Glutamatergic neuron (in vitro differentiated cells): Measurements from ENCODE around the gene BNIP1. TPM values are rescaled to one million over a fixed set of nuclear protein-coding genes. Genes with fewer than 3 reads are reported as not detected.
A peak's percentile ranks its signal among the peaks of the same experiment; 100 is the strongest.

Source experiments
- DNase-seq: peaks from one replicate; pipeline ENCODE4 v3.0.0; 2022
- H3K27ac Mint-ChIP-seq: one replicate; pipeline ENCODE4 v1.8.0; 2020; ENCODE audit warnings: mild to moderate bottlenecking, mixed read lengths, inconsistent platforms; ENCODE audit not compliant: unreplicated experiment
- H3K27me3 Mint-ChIP-seq: one replicate; pipeline ENCODE4 v1.8.0; 2020; ENCODE audit warnings: mild to moderate bottlenecking, moderate library complexity, mixed read lengths, inconsistent platforms; ENCODE audit not compliant: unreplicated experiment
- H3K36me3 Mint-ChIP-seq: one replicate; pipeline ENCODE4 v1.8.0; 2020; ENCODE audit warnings: mild to moderate bottlenecking, mixed read lengths, inconsistent platforms; ENCODE audit not compliant: unreplicated experiment
- H3K4me1 Mint-ChIP-seq: one replicate; pipeline ENCODE4 v1.8.0; 2020; ENCODE audit warnings: mild to moderate bottlenecking, low read depth, mixed read lengths, inconsistent platforms; ENCODE audit not compliant: unreplicated experiment
- H3K4me3 Mint-ChIP-seq: one replicate; pipeline ENCODE4 v1.8.0; 2020; ENCODE audit warnings: mild to moderate bottlenecking, mixed read lengths, inconsistent platforms; ENCODE audit not compliant: unreplicated experiment
- H3K9me3 Mint-ChIP-seq: one replicate; pipeline ENCODE4 v1.8.0; 2020; ENCODE audit warnings: mild to moderate bottlenecking, moderate library complexity, mixed read lengths, inconsistent platforms; ENCODE audit not compliant: unreplicated experiment
- long read RNA-seq: library from polyadenylated mRNA; unstranded; transcript quantifications from one replicate; pipeline ENCODE4 v2.0.0, GENCODE V29; 2020; ENCODE audit not compliant: unreplicated experiment
- total RNA-seq: library from RNA; stranded (reverse); fragmentation: NEBNext Ultra II Directional; extraction: Animal tissue kit (Norgen Biotek cat#: 25700); gene quantifications from one replicate; pipeline ENCODE4 v1.2.1, GENCODE V29; 2021; ENCODE audit not compliant: unreplicated experiment
- TF ChIP-seq, protein P1 (sequence below): fragments of 200-600 bp; sonication (generic); IDR thresholded peaks from one replicate; pipeline ENCODE4 v1.5.0; 2021; ENCODE audit not compliant: partially characterized antibody, unreplicated experiment

Gene BNIP1, protein sequence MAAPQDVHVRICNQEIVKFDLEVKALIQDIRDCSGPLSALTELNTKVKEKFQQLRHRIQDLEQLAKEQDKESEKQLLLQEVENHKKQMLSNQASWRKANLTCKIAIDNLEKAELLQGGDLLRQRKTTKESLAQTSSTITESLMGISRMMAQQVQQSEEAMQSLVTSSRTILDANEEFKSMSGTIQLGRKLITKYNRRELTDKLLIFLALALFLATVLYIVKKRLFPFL
- 12.5 TPM for total RNA-seq
- long read RNA-seq, transcript BNIP1-202 (6 exons, 1,184 nt), result major isoform, 13 of 14 reads
- long read RNA-seq, partial matches to known transcripts, result 0 of 14 reads
- long read RNA-seq, other reads (novel, unspliced or antisense), result 0 of 14 reads

DNA sequence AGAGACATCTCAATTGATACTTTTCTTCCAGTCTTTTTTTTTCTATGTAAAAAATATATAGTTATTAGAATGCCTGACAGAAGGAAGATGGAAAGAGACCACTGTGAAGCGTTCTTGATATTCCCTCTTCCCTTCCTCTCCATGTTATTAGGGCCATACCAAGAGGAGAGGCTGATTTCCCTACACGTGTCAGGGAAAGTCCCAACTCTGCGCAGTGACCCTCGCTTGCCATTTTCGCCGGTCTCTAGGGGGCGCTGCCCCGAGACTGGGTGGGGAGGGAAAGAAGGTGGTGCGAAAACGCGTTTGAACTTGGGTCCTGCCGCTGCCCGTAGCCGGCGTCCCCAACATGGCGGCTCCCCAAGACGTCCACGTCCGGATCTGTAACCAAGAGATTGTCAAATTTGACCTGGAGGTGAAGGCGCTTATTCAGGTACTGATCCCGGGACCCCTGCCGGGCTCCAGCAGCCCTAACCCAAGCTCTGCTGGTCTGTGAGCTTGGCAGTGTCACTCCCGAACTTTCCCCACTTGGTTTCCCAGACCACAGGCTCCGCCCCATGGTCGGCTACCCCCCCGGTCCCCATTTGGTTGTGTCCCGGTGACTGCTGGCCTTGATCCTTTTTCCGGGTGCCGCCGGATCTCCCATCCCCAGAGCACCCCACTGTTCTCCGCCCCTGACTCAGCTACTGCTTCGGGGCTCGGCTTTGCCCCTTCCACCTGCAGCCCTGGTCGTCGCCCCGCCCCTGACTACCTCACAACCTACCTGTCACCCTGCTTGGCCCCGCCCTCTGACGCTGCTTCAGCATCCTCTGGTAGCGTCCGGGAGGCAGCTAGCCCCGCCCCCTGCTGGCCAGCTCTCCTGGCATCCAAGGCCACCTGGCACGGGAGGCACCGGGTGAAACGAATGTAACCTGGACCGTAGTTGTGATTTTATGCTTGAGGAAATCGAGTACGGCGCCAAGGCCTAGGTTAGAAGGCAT is at the start of gene BNIP1:
TSS of gene BNIP1 (plus strand) at position 332 of the 977 bp plus-strand sequence. CDS start at position 347, 15 bp downstream.
- Mint-ChIP-seq H3K9me3 (peaks cover 1% of the 10 kb centered on the region), H3K4me3 (peak within 1 kb of the TSS; percentile 94), H3K27me3 (no peaks in the 10 kb centered on the region), H3K4me1 (peaks cover 16% of the 10 kb centered on the region), H3K27ac (peak within 1 kb of the TSS; percentile 75), H3K36me3 (peaks cover 8% of the 10 kb centered on the region)
- peak; percentile 99 for DNase-seq
- TF ChIP-seq, protein P1, sequence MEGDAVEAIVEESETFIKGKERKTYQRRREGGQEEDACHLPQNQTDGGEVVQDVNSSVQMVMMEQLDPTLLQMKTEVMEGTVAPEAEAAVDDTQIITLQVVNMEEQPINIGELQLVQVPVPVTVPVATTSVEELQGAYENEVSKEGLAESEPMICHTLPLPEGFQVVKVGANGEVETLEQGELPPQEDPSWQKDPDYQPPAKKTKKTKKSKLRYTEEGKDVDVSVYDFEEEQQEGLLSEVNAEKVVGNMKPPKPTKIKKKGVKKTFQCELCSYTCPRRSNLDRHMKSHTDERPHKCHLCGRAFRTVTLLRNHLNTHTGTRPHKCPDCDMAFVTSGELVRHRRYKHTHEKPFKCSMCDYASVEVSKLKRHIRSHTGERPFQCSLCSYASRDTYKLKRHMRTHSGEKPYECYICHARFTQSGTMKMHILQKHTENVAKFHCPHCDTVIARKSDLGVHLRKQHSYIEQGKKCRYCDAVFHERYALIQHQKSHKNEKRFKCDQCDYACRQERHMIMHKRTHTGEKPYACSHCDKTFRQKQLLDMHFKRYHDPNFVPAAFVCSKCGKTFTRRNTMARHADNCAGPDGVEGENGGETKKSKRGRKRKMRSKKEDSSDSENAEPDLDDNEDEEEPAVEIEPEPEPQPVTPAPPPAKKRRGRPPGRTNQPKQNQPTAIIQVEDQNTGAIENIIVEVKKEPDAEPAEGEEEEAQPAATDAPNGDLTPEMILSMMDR, result peak; percentile 90

DNA sequence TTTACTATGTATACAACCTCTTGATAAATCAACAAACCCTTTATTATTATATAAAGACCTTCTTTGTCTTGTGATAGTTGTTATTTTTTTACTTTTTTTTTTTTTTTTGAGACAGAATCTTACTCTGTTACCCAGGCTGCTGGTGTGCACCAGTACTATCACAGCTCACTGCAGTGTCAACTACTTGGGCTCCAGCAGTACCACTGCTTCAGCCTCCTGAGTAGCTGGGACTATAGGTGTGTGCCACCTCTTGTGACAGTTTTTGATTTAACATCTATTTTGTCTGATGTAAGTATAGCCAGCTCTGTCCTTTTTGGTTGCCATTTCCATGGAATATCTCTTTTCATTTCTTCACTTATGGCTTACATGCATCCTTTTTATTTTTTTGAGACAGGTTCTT is 45.5 kb upstream of the BNIP1 start:
- Mint-ChIP-seq H3K4me3 (no peak overlapping the region), H3K27ac (no peak overlapping the region), H3K9me3 (no peaks in the 10 kb centered on the region), H3K36me3 (peaks cover 7% of the 10 kb centered on the region), H3K27me3 (peaks cover under 1% of the 10 kb centered on the region), H3K4me1 (no peaks in the 10 kb centered on the region)
- no peak for DNase-seq
- TF ChIP-seq, protein P1, result no peak

DNA sequence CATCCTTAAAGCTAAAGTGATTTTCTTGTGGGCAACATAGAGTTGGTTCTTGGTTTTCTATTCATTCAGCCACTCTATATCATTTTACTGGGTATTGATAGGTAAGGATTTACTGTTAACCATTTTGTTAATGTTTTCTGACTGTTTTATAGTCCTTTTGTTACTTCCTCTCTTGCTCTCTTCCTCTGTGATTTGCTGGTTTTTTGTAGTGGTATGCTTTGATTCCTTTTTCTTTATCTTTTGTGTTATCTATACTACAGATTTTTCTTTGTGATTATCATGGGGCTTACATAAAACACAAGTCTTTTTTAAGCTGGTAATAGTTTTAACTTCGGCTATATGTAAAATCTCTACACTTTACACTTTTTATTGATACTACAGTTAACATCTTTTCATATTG is 44.9 kb upstream of the BNIP1 start:
- no peak for DNase-seq
- Mint-ChIP-seq H3K9me3 (no peaks in the 10 kb centered on the region), H3K27ac (no peak overlapping the region), H3K27me3 (no peaks in the 10 kb centered on the region), H3K36me3 (peaks cover 7% of the 10 kb centered on the region), H3K4me3 (no peak overlapping the region), H3K4me1 (no peaks in the 10 kb centered on the region)
- TF ChIP-seq, protein P1, result no peak

DNA sequence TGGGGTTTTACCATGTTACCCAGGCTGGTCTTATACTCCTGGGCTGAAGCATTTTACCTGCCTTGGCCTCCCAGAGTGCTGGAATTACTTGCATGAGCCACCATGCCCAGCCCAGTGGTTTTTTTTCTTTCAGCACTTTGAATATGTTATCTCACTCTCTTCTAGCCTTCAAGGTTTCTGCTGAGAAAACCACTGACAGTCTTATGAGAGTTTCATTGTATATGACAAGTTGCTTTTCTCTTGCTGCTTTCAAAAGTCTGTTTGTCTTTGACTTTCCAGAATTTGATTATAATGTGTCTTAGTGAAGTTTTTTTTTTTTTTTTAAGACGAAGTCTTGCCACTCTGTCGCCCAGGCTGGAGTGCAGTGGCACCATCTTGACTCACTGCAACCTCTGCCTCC is 43.1 kb upstream of the BNIP1 start:
- peaks cover 7% of the 10 kb centered on the region for H3K36me3 Mint-ChIP-seq
- no peak overlapping the region for H3K27ac Mint-ChIP-seq
- TF ChIP-seq, protein P1, result no peak
- H3K27me3 Mint-ChIP-seq, result no peaks in the 10 kb centered on the region
- H3K4me3 Mint-ChIP-seq, result no peak overlapping the region
- no peaks in the 10 kb centered on the region for H3K4me1 Mint-ChIP-seq
- H3K9me3 Mint-ChIP-seq, result no peaks in the 10 kb centered on the region
- DNase-seq, result no peak
